NB4 (cell line): ENCODE results near the gene SORBS1.

ENCODE experiments used
- CTCF ChIP-seq: IDR thresholded peaks from one replicate; pipeline ENCODE4 v1.5.1; 2012; ENCODE audit warnings: low read depth, low read length
- MAX ChIP-seq: IDR thresholded peaks from 2 replicates; pipeline ENCODE4 v1.6.1; 2011; ENCODE audit warnings: low read depth, low read length
- MYC ChIP-seq: IDR thresholded peaks from 2 replicates; pipeline ENCODE4 v1.6.1; 2011; ENCODE audit warnings: low read depth, low read length
- POLR2A ChIP-seq: IDR thresholded peaks from 2 replicates; pipeline ENCODE4 v1.6.1; 2011; ENCODE audit warnings: mild to moderate bottlenecking; ENCODE audit not compliant: insufficient read length; ENCODE audit errors: extremely low read depth

GRCh38 chr10:95281206-95281605 lies 280.0 kb downstream of the SORBS1 start:
- no peak for TF ChIP-seq CTCF
- TF ChIP-seq POLR2A = no peak
- no peak for TF ChIP-seq MAX
- TF ChIP-seq MYC = no peak
